Stomach (tissue), 9 donors: ENCODE results near the gene TLR7. TPM values are rescaled to one million over a fixed set of nuclear protein-coding genes. Genes with fewer than 3 reads are reported as not detected.

Source experiments
- DNase-seq, 2 donors: peaks; one replicate each; pipeline versions ENCODE4 v3.0.0 to v3.0.0-alpha.2; 2013 to 2019
- H3K27ac ChIP-seq, 5 donors: fragments of 200-600 bp in 4 of 5; sonication (generic) in 4 of 5; one replicate each; pipeline ENCODE4 v1.5.1; 2013 to 2019; ENCODE audit warnings: mild to moderate bottlenecking in 1 of 5, moderate library complexity in 1 of 5
- H3K27me3 ChIP-seq, 3 donors: fragments of 200-600 bp; sonication (generic); one replicate each; pipeline ENCODE4 v1.5.1; 2017 to 2019; ENCODE audit warnings: mixed run types in 1 of 3
- H3K36me3 ChIP-seq, 4 donors: fragments of 200-600 bp; sonication (generic); 1 replicate in 3 of 4; 2 replicates in 1 of 4; pipeline ENCODE4 v1.5.1; 2016 to 2019
- H3K4me1 ChIP-seq, 4 donors: fragments of 200-600 bp; sonication (generic); one replicate each; pipeline ENCODE4 v1.5.1; 2016 to 2019
- H3K4me3 ChIP-seq, 4 donors: fragments of 200-600 bp; sonication (generic) in 3 of 4; one replicate each; pipeline ENCODE4 v1.5.1; 2016 to 2019; ENCODE audit warnings: mild to moderate bottlenecking in 1 of 4
- H3K9me3 ChIP-seq, 4 donors: fragments of 200-600 bp; sonication (generic); one replicate each; pipeline ENCODE4 v1.5.1; 2016 to 2019
- CTCF ChIP-seq, 7 experiments: fragments of 450-650 bp in 4 of 7; fragments of 200-600 bp in 3 of 7; sonication (generic) in 3 of 7; IDR thresholded peaks; one replicate each; pipeline ENCODE4 v1.5.1; 2016 to 2019; ENCODE audit warnings: antibody characterized with exemption in 7 of 7, control low read depth in 2 of 7, mild to moderate bottlenecking in 1 of 7
- EP300 ChIP-seq: sonication (generic); formaldehyde crosslinking; IDR thresholded peaks from one replicate; pipeline ENCODE4 v1.6.1; 2017; ENCODE audit warnings: antibody characterized with exemption
- POLR2A ChIP-seq, 4 donors: fragments of 450-650 bp; IDR thresholded peaks; one replicate each; pipeline ENCODE4 v1.6.1; 2016; ENCODE audit warnings: antibody characterized with exemption in 4 of 4, control low read depth in 2 of 4, mild to moderate bottlenecking in 1 of 4, moderate library complexity in 1 of 4
- POLR2AphosphoS5 ChIP-seq, 3 donors: sonication (generic); formaldehyde crosslinking; IDR thresholded peaks; one replicate each; pipeline ENCODE4 v1.6.1; 2016; ENCODE audit warnings: antibody characterized with exemption in 3 of 3
- WGBS, 5 donors: extraction: QIAGEN DNeasy Blood & Tissue Kit in 3 of 5; methylation state at CpG; one replicate each; pipeline versions ENCODE4 v1.1.5 to v1.1.7; 2013 to 2018; 5-methylcytosine and 5-hydroxymethylcytosine counted together
- intact Hi-C: fragments of 100-400 bp; cut with DNase I; formaldehyde crosslinking; loops from one replicate; pipeline ENCODE4 v1.15.1; 2023; ENCODE audit warnings: low total_unique reads
- polyA plus RNA-seq, 3 donors: library from polyadenylated mRNA; stranded (reverse); fragments of 200-250 nt; gene quantifications; one replicate each; pipeline ENCODE4 v1.2.3, GENCODE V29; 2013
- total RNA-seq, 5 donors: library from RNA; depleted of rRNA; stranded (reverse); fragments of >200 nt; gene quantifications; one replicate each; pipeline versions ENCODE4 v1.1.0 to v1.2.3, GENCODE V29; 2014 to 2016
- donor health status: healthy with polysubstance abuse.
- donor health status: Bipolar disorder and iron deficiency.
- donor health status: healthy.

TLR7 gene
- total and polyA plus RNA-seq, 8 donors = 0.08 to 1.2 (median 0.43) TPM; not detected in 2

- 68 to 87% (median 77%) methylated on average over 10 of the region's 10 CpGs for WGBS, 5 donors
- TF ChIP-seq POLR2A (IDR thresholded peaks at IDR 0.05) = no peak
- no peak for TF ChIP-seq CTCF (IDR thresholded peaks at IDR 0.05)
- H3K4me3 ChIP-seq = no peak overlapping the region
- H3K36me3 ChIP-seq = no peaks in the 10 kb centered on the region
- no peaks in the 10 kb centered on the region for H3K9me3 ChIP-seq
- intact Hi-C loops = no loop called here
- no peak overlapping the region for H3K27ac ChIP-seq
- H3K4me1 ChIP-seq = no peaks in the 10 kb centered on the region
- no peak for DNase-seq
- H3K27me3 ChIP-seq = peaks cover 0 to 20% (median 0%) of the 10 kb centered on the region in 3 donors
Observed at GRCh38 chrX:12919051-12919450, 52.2 kb downstream of the TLR7 start.

GRCh38 chrX:12919620-12920019, 52.7 kb downstream of the TLR7 start:
- H3K36me3 ChIP-seq = no peaks in the 10 kb centered on the region
- H3K4me3 ChIP-seq = no peak overlapping the region
- intact Hi-C loops = no loop called here
- no peak overlapping the region for H3K27ac ChIP-seq
- H3K4me1 ChIP-seq = no peaks in the 10 kb centered on the region
- no peak for DNase-seq
- H3K9me3 ChIP-seq = no peaks in the 10 kb centered on the region
- WGBS, 5 donors = 76 to 91% (median 84%) methylated on average over 8 of the region's 8 CpGs
- TF ChIP-seq POLR2AphosphoS5 (IDR thresholded peaks at IDR 0.05) = no peak
- TF ChIP-seq EP300 = no peak
- no peak for TF ChIP-seq CTCF (IDR thresholded peaks at IDR 0.05)
- TF ChIP-seq POLR2A (IDR thresholded peaks at IDR 0.05) = no peak
- peaks cover 0 to 20% (median 0%) of the 10 kb centered on the region in 3 donors for H3K27me3 ChIP-seq

GRCh38 chrX:12920990-12921389, 54.1 kb downstream of the TLR7 start:
- no peaks in the 10 kb centered on the region for H3K4me1 ChIP-seq
- H3K27ac ChIP-seq = no peak overlapping the region
- peaks cover 0 to 11% (median 0%) of the 10 kb centered on the region in 3 donors for H3K27me3 ChIP-seq
- H3K36me3 ChIP-seq = no peaks in the 10 kb centered on the region
- 66 to 82% (median 74%) methylated on average over 8 of the region's 8 CpGs for WGBS, 5 donors
- intact Hi-C loops = no loop called here
- TF ChIP-seq EP300 (no peak), POLR2A (IDR thresholded peaks at IDR 0.05) (no peak), CTCF (IDR thresholded peaks at IDR 0.05) (no peak), POLR2AphosphoS5 (IDR thresholded peaks at IDR 0.05) (no peak)
- H3K4me3 ChIP-seq = no peak overlapping the region
- no peaks in the 10 kb centered on the region for H3K9me3 ChIP-seq
- no peak for DNase-seq

- Histone ChIP-seq H3K36me3 (no peaks in the 10 kb centered on the region), H3K4me1 (no peaks in the 10 kb centered on the region), H3K9me3 (no peaks in the 10 kb centered on the region), H3K4me3 (no peak overlapping the region), H3K27ac (no peak overlapping the region), H3K27me3 (peaks cover 0 to 6% (median 0%) of the 10 kb centered on the region in 3 donors)
- TF ChIP-seq EP300 (no peak), POLR2A (IDR thresholded peaks at IDR 0.05) (no peak), CTCF (IDR thresholded peaks at IDR 0.05) (no peak), POLR2AphosphoS5 (IDR thresholded peaks at IDR 0.05) (no peak)
- no peak for DNase-seq
- intact Hi-C loops = no loop called here
- 86 to 91% (median 90%) methylated on average over 10 of the region's 10 CpGs for WGBS, 5 donors
Observed at GRCh38 chrX:12921886-12922598, 55.2 kb downstream of the TLR7 start.
